ENCODE data around the gene KMT2B. TPM values are rescaled to one million over a fixed set of nuclear protein-coding genes. Genes with fewer than 3 reads are reported as not detected.

KMT2B gene
- total and polyA plus RNA-seq, 8 donors = 16.7 to 59.9 (median 24.2) TPM

GRCh38 chr19:35777961-35778360, 60.2 kb downstream of the KMT2B start:
- no peaks in the 10 kb centered on the region for H3K4me1 ChIP-seq
- ATAC-seq = no peak
- H3K36me3 ChIP-seq = no peaks in the 10 kb centered on the region
- 87 to 94% methylated on average over 7 of the region's 7 CpGs for WGBS, 2 donors
- no peak overlapping the region for H3K4me3 ChIP-seq
- intact Hi-C loops (cut with DNase I) = no loop called here
- TF ChIP-seq, protein P1, sequence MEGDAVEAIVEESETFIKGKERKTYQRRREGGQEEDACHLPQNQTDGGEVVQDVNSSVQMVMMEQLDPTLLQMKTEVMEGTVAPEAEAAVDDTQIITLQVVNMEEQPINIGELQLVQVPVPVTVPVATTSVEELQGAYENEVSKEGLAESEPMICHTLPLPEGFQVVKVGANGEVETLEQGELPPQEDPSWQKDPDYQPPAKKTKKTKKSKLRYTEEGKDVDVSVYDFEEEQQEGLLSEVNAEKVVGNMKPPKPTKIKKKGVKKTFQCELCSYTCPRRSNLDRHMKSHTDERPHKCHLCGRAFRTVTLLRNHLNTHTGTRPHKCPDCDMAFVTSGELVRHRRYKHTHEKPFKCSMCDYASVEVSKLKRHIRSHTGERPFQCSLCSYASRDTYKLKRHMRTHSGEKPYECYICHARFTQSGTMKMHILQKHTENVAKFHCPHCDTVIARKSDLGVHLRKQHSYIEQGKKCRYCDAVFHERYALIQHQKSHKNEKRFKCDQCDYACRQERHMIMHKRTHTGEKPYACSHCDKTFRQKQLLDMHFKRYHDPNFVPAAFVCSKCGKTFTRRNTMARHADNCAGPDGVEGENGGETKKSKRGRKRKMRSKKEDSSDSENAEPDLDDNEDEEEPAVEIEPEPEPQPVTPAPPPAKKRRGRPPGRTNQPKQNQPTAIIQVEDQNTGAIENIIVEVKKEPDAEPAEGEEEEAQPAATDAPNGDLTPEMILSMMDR (IDR thresholded peaks at IDR 0.05) = no peak
- no peaks in the 10 kb centered on the region for H3K27me3 ChIP-seq
- H3K27ac ChIP-seq = no peak overlapping the region
- no peak for DNase-seq
- H3K9me3 ChIP-seq = no peaks in the 10 kb centered on the region
- FAIRE-seq = no peak

GRCh38 chr19:35779033-35779432, 61.2 kb downstream of the KMT2B start:
- DNase-seq (no peak), FAIRE-seq (no peak)
- intact Hi-C loops (cut with DNase I) = no loop called here

DNA sequence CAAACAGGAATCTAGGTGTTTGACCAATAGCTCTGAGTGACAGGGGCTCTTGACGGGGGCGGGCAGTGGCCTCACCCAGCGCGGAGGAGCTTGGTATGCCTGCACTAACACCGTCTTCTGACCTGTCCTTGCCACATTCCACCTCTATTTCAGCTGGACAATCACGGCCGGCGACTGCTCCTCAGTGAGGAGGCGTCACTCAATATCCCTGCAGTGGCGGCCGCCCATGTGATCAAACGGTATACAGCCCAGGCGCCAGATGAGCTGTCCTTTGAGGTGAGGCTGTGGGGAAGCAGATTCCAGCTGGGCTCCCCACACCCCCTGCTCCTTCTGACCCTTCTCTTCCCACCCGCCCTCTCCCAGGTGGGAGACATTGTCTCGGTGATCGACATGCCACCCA, 62.3 kb downstream of the KMT2B start:
- no peaks in the 10 kb centered on the region for H3K36me3 ChIP-seq
- FAIRE-seq = no peak
- TF ChIP-seq, protein P1 (IDR thresholded peaks at IDR 0.05) = no peak

More at GRCh38 chr19:35779033-35779432, 61.2 kb downstream of the KMT2B start:
- no peaks in the 10 kb centered on the region for H3K4me1 ChIP-seq
- 89 to 93% methylated on average over 8 of the region's 8 CpGs for WGBS, 2 donors
- ATAC-seq = no peak
- H3K4me3 ChIP-seq = no peak overlapping the region
- no peak overlapping the region for H3K27ac ChIP-seq
- H3K27me3 ChIP-seq = no peaks in the 10 kb centered on the region
- no peaks in the 10 kb centered on the region for H3K36me3 ChIP-seq
- H3K9me3 ChIP-seq = no peaks in the 10 kb centered on the region
- TF ChIP-seq, protein P1 (IDR thresholded peaks at IDR 0.05) = no peak

GRCh38 chr19:35780717-35781116, 62.9 kb downstream of the KMT2B start:
- WGBS, 2 donors = 95 to 97% methylated on average over 20 of the region's 20 CpGs
- ATAC-seq (no peak), DNase-seq (no peak), FAIRE-seq (no peak)
- TF ChIP-seq, protein P1 (IDR thresholded peaks at IDR 0.05) = no peak
- H3K27ac ChIP-seq = no peak overlapping the region
- H3K27me3 ChIP-seq = no peaks in the 10 kb centered on the region
- no peak overlapping the region for H3K4me3 ChIP-seq
- no peaks in the 10 kb centered on the region for H3K9me3 ChIP-seq
- no peaks in the 10 kb centered on the region for H3K4me1 ChIP-seq
- H3K36me3 ChIP-seq = no peaks in the 10 kb centered on the region
- intact Hi-C loops (cut with DNase I) = no loop called here

More for the DNA sequence above, 62.3 kb downstream of the KMT2B start:
- Histone ChIP-seq H3K4me3 (no peak overlapping the region), H3K4me1 (no peaks in the 10 kb centered on the region), H3K27ac (no peak overlapping the region), H3K27me3 (no peaks in the 10 kb centered on the region), H3K9me3 (no peaks in the 10 kb centered on the region)
- ATAC-seq (no peak), DNase-seq (no peak)
- intact Hi-C loops (cut with DNase I) = no loop called here
- WGBS, 2 donors = 94 to 95% methylated on average over 16 of the region's 16 CpGs

- ATAC-seq (no peak), DNase-seq (no peak), FAIRE-seq (no peak)
- TF ChIP-seq, protein P1 (IDR thresholded peaks at IDR 0.05) = no peak
- Histone ChIP-seq H3K4me1 (no peaks in the 10 kb centered on the region), H3K36me3 (no peaks in the 10 kb centered on the region), H3K4me3 (no peak overlapping the region), H3K27me3 (no peaks in the 10 kb centered on the region), H3K9me3 (no peaks in the 10 kb centered on the region), H3K27ac (no peak overlapping the region)
- 85 to 90% methylated on average over 7 to 9 of the region's 9 CpGs for WGBS, 2 donors
- intact Hi-C loops (cut with DNase I) = no loop called here
Observed at GRCh38 chr19:35781650-35782049, 63.8 kb downstream of the KMT2B start.
